GM18861 (cell line): ENCODE results near the gene RFT1.

Experiments
- ATAC-seq: cut with Tn5 transposase; IDR thresholded peaks from one replicate; pipeline ENCODE4 v1.9.1; 2021; ENCODE audit not compliant: unreplicated experiment

The RFT1 gene

GRCh38 chr3:53129344-53129743, 891 bp downstream of the RFT1 start:
- no peak for ATAC-seq

GRCh38 chr3:53126601-53127000, 3.6 kb downstream of the RFT1 start:
- no peak for ATAC-seq

- no peak for ATAC-seq
Observed at GRCh38 chr3:53123953-53124352, 6.3 kb downstream of the RFT1 start.

GRCh38 chr3:53123510-53123909, 6.7 kb downstream of the RFT1 start:
- no peak for ATAC-seq

GRCh38 chr3:53122933-53123305, 7.3 kb downstream of the RFT1 start:
- ATAC-seq, result no peak

GRCh38 chr3:53122255-53122932, 7.8 kb downstream of the RFT1 start:
- ATAC-seq, result no peak

- no peak for ATAC-seq
Observed at GRCh38 chr3:53120336-53120735, 9.9 kb downstream of the RFT1 start.

- no peak for ATAC-seq
Observed at GRCh38 chr3:53116956-53117355, 13.3 kb downstream of the RFT1 start.

GRCh38 chr3:53114412-53115074, 15.7 kb downstream of the RFT1 start:
- no peak for ATAC-seq

GRCh38 chr3:53114011-53114400, 16.2 kb downstream of the RFT1 start:
- peak; percentile 56 for ATAC-seq

GRCh38 chr3:53113293-53114010, 16.8 kb downstream of the RFT1 start:
- no peak for ATAC-seq

GRCh38 chr3:53111822-53112221, 18.4 kb downstream of the RFT1 start:
- ATAC-seq, result no peak

GRCh38 chr3:53109891-53110771, 20.1 kb downstream of the RFT1 start:
- no peak for ATAC-seq

GRCh38 chr3:53109190-53109589, 21.0 kb downstream of the RFT1 start:
- ATAC-seq, result no peak

GRCh38 chr3:53104762-53105161, 25.5 kb downstream of the RFT1 start:
- ATAC-seq, result no peak

- ATAC-seq, result no peak
Observed at GRCh38 chr3:53103397-53104296, 26.6 kb downstream of the RFT1 start.

- ATAC-seq, result peak; percentile 88
Observed at GRCh38 chr3:53102601-53103147, 27.6 kb downstream of the RFT1 start.

- no peak for ATAC-seq
Observed at GRCh38 chr3:53101956-53102355, 28.3 kb downstream of the RFT1 start.

- ATAC-seq, result no peak
Observed at GRCh38 chr3:53100818-53101466, 29.3 kb downstream of the RFT1 start.
